Measurements from ENCODE around the gene RYR3.

Gene RYR3

GRCh38 chr15:33851079-33851478, 540.3 kb downstream of the RYR3 start:
- DNase-seq = no peak

DNA sequence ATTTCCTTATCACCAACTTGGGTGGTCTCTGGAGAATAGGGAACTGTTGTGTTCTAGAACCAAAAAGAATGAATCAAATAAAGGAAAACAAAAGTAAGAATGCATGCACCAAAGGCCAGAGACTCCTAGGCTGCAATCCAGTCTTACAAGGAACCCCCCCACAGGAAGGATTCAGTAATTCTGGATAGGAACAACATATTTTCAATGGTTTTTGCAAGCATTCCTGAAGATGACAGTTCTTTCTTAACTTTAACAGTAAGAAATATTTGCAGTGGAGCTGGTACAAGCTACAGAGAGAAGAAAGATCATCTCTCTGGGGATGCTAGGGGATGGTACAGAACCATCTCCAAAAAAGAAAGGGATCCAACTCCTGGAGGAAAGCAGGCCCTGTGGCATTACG, 541.3 kb downstream of the RYR3 start:
- no peak for DNase-seq

- no peak for DNase-seq
Observed at GRCh38 chr15:33852570-33852969, 541.8 kb downstream of the RYR3 start.

GRCh38 chr15:33857726-33858125, 547.0 kb downstream of the RYR3 start:
- no peak for DNase-seq

GRCh38 chr15:33858836-33859235, 548.1 kb downstream of the RYR3 start:
- DNase-seq = no peak

DNA sequence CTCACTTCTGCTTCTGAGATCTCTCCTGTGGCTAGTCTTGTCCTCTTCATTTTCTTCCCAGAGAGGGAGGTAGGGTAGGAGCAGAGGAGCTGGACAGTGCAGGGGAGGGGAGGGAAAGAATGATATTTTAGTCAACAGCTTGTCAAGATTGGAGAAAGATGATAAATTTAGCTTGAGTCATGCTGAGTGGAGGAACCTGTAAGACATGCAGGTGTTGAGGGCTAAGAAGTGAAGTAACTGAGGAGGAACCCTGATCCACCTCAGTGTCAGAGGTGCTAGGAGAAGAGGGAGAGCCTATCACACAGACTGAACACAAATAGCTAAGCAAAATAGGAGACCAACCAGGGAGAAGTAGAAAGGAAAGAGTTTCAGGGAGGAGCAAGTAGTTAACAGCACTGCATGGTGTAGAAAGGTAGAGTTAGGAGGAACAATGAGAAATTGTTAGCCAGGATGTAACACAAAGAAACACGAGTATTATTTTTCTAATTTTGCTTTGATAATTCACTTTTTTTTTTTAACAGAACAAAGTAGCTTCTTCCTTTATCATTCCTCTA, 549.3 kb downstream of the RYR3 start:
- DNase-seq = no peak

DNA sequence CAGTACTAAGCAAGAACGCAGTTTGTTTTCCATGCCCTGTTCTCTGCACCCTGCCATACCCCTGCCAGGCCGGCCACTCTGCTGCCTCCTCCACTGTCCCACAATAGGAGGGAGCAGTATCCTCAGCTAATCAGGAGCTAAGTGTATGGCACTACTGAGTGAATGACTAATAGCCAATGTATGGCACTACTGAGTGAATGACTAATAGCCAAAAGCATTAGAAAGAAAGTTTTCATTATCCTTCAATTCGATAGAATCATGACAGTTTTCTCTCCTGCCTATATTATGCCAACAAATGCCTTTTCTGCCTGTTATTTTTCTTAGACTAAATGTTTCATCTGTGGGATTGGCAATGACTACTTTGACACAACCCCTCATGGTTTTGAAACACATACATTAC, 550.0 kb downstream of the RYR3 start:
- no peak for DNase-seq

DNA sequence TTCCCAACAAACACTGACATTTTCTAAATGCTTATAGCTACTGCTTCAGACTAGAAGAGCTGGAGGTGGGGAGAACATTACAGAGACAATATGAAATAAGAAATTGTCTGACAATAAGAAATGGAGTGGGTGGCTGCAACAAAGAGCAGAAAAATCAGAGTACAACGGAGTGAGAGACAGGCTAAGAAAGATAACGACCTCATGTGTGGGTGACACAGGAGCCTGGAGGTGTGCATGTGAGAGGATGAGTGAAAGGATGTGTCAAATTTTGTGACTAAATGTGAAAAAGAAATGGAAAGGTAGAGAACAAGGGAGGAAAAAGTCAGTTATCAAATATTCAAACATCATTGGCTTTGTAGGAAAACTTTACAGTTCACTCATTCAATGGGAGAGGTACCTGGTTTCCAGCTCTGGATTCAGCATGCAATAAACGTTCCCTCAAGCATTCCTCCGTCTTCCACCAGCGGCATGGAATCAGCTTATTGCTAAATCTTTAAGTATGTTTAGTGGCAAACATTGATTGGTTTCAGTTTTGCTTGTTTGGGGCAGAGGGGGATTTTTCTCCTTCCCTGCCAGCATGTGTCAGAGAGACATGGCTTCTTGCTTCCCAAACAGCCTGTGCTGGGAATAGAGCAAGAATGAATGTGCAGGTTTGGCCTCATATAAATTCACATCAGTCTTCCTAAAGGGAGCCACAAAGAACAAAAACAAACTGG, 553.8 kb downstream of the RYR3 start:
- no peak for DNase-seq

DNA sequence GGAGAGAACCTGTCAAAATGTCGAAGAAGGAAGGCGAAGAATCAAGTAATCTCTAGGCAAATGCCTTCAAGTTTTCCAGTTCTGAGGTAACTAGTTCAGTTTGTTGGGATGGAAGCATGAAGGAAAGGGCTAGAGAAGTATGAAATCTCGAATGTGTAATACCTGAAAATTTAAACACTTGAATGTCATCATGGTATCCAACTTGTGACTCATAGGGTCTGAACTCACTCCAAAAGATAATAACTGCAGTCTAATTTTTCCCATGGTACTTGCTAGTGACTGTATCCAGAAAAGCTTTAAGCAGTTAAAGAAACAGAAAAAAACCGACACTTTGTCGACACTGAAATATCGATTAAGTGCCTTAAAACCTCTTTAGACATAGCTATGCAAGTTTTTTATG, 554.6 kb downstream of the RYR3 start:
- DNase-seq = no peak

- no peak for DNase-seq
Observed at GRCh38 chr15:33866101-33866737, 555.5 kb downstream of the RYR3 start.

GRCh38 chr15:33871980-33872379, 561.2 kb downstream of the RYR3 start:
- DNase-seq = no peak

DNA sequence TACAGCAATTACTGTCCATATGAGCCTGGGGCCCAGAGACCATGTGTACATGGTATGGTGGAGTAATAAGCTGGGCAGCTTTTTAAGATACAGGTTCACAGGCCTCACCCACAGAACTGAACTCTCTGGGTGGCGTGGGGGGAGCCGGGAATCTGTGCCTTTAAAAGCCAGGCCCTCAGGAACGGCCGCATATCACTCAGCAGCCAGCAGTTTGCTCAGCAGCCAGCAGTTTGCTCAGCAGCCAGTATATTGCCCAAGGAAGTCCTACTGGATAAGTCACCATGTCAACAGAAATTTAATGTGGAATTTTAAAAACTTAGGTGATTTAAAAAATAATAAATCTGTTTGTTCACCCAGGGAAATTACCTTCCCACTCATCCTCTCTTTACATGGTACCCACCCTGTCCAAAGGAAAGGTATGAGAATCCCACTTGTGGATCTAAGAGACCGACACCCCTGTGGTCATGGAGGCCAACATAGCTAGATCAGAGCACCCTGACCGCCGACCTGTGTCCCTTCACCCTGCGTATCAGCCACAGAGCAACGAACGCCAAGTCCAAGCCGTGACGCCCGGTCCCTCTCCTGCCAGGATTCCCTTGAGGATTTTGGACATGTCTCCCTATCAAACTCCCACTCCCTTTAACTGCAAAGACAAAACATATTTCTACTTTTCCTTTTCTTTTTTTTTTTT, 561.8 kb downstream of the RYR3 start:
- DNase-seq = no peak

- DNase-seq = no peak
Observed at GRCh38 chr15:33874156-33874555, 563.4 kb downstream of the RYR3 start.

DNA sequence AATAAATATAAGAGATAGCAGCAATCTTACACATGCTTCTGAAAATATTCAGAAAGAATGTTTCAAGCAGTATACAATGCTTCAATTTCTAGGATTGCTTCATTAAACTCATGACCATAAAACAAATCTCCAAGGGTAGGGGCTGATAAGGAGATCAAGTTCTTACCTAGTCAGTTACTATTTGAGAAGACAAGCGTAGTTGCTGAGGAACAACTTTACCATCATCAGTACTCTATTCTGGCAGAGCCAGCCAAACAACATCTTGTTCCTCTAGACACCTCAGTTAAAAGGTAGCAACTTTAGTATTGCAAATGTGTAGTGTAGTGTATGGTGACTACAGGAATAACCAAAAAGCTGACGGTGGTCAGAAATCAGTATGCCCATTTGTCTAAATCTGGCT, 572.2 kb downstream of the RYR3 start:
- DNase-seq = no peak

DNA sequence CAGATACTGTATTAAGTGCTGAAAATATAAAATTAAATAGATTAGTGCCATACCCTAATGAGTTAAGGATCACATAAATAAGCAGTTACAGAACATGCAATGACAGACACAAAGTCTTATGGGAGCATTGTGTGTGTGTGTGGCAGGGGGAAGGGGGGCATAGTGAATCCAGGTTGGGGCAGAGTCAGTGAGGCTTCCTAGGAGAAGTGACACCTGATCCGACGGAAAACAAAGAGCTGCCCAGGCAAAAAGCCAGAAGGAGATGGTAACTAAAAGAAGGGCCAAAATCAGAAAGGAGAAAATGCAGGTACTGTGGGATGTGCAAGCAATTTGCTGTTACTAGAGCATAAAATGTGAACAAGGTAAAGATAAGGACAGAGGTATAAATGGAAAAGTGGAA, 577.4 kb downstream of the RYR3 start:
- no peak for DNase-seq

- no peak for DNase-seq
Observed at GRCh38 chr15:33894193-33894592, 583.4 kb downstream of the RYR3 start.

GRCh38 chr15:33902043-33902442, 591.3 kb downstream of the RYR3 start:
- DNase-seq = no peak

DNA sequence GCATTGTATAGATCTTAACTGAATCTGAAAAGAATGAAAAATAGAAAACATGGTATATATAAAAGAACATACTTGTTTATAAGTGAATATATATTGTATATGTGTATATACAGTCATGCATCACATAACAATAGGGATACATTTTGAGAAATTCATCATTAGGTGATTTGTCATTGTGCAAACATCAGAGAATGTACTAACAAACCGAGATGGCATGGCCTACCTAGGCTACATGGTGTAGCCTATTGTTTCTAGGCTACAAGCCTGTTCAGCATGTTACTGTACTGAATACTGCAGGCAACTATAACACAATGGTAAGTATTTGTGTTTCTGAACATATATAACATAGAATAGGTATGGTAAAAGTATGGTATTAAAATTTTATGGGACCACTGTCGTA, 592.9 kb downstream of the RYR3 start:
- DNase-seq = no peak

GRCh38 chr15:33907326-33907725, 596.6 kb downstream of the RYR3 start:
- no peak for DNase-seq

GRCh38 chr15:33908406-33908805, 597.6 kb downstream of the RYR3 start:
- no peak for DNase-seq

GRCh38 chr15:33910741-33911140, 600.0 kb downstream of the RYR3 start:
- DNase-seq = no peak

- no peak for DNase-seq
Observed at GRCh38 chr15:33912326-33912725, 601.6 kb downstream of the RYR3 start.

- no peak for DNase-seq
Observed at GRCh38 chr15:33913459-33913858, 602.7 kb downstream of the RYR3 start.

All from stimulated activated CD8-positive, alpha-beta memory T cell treated with anti-CD3 and anti-CD28 coated beads, Interleukin-4, amount 100 ng/mL, for 48 hours (primary cell).